OCI-LY7 (cell line): ENCODE data around the gene ANTXR1. TPM values are rescaled to one million over a fixed set of nuclear protein-coding genes. Genes with fewer than 3 reads are reported as not detected.

ENCODE experiments used
- BruUV-seq: library from RNA; stranded (reverse); fragments of 400-500 nt; replicated peaks from 2 replicates; lab custom pipeline; 2021; lab: Mats Ljungman, UMichigan
- CTCF ChIA-PET: fragments of 300-600 bp; sonication (Branson Sonifier 250); formaldehyde crosslinking; loops from one replicate; lab custom pipeline; 2022; ENCODE audit warnings: antibody characterized with exemption; ENCODE audit not compliant: unreplicated experiment; lab: Charles Lee
- POLR2A ChIA-PET: fragments of 300-600 bp; sonication (Branson Sonifier 250); formaldehyde crosslinking; loops from one replicate; lab custom pipeline; 2022; ENCODE audit warnings: antibody characterized with exemption; lab: Charles Lee
- DNase-seq: peaks from one replicate; pipeline ENCODE4 v3.0.0-alpha.2; 2015; ENCODE audit warnings: low spot score
- H2AFZ ChIP-seq: fragments of 200-600 bp; sonication (generic), shearing (Covaris generic); 2 replicates; pipeline ENCODE4 v1.6.1; 2014; ENCODE audit warnings: mild to moderate bottlenecking, antibody characterized with exemption, low read length, moderate library complexity
- H3K27ac ChIP-seq: fragments of 200-600 bp; sonication (generic); 2 replicates; pipeline ENCODE4 v1.5.1; 2014; ENCODE audit warnings: mixed run types, low read depth, mild to moderate bottlenecking, moderate library complexity, low read length, inconsistent platforms; ENCODE audit not compliant: poor library complexity, severe bottlenecking
- H3K36me3 ChIP-seq: fragments of 200-600 bp; sonication (generic); 2 replicates; pipeline ENCODE4 v1.6.1; 2014; ENCODE audit warnings: mild to moderate bottlenecking, antibody characterized with exemption, low read length, moderate library complexity, mixed read lengths; ENCODE audit not compliant: insufficient read depth
- H3K4me1 ChIP-seq: fragments of 200-600 bp; sonication (generic); 2 replicates; pipeline ENCODE4 v1.5.1; 2014; ENCODE audit warnings: mild to moderate bottlenecking, low read length; ENCODE audit not compliant: insufficient read depth, poor library complexity, severe bottlenecking
- H3K4me2 ChIP-seq: fragments of 200-600 bp; sonication (generic); 2 replicates; pipeline ENCODE4 v1.6.1; 2014; ENCODE audit warnings: mild to moderate bottlenecking, low read length
- H3K4me3 ChIP-seq: fragments of 200-600 bp; sonication (generic); 2 replicates; pipeline ENCODE4 v1.5.1; 2014; ENCODE audit warnings: mild to moderate bottlenecking, low read depth, low read length; ENCODE audit not compliant: poor library complexity, severe bottlenecking
- H3K79me2 ChIP-seq: fragments of 200-600 bp; sonication (generic); 2 replicates; pipeline ENCODE4 v1.6.1; 2016; ENCODE audit warnings: low read depth, mild to moderate bottlenecking, low read length, moderate library complexity, mixed read lengths; ENCODE audit not compliant: insufficient read depth
- H3K9me2 ChIP-seq: fragments of 200-600 bp; sonication (generic); 2 replicates; pipeline ENCODE4 v1.6.1; 2016; ENCODE audit warnings: mild to moderate bottlenecking, low read length, mixed read lengths; ENCODE audit not compliant: insufficient read depth
- H3K9me3 ChIP-seq: fragments of 200-600 bp; sonication (generic); 2 replicates; pipeline ENCODE4 v1.6.1; 2014; ENCODE audit warnings: mild to moderate bottlenecking, mixed run types, low read length, mixed read lengths
- H4K20me1 ChIP-seq: fragments of 200-600 bp; sonication (generic); 2 replicates; pipeline ENCODE4 v1.6.1; 2014; ENCODE audit warnings: mild to moderate bottlenecking, antibody characterized with exemption, low read length, moderate library complexity, mixed read lengths; ENCODE audit not compliant: insufficient read depth
- CTCF ChIP-seq: fragments of 200-600 bp; sonication (generic); conservative IDR thresholded peaks from 2 replicates; pipeline ENCODE4 v1.5.1; 2014; ENCODE audit warnings: mild to moderate bottlenecking, antibody characterized with exemption, low read length, moderate library complexity, mixed read lengths
- EZH2phosphoT487 ChIP-seq: fragments of 200-600 bp; sonication (generic); IDR thresholded peaks from 2 replicates; pipeline ENCODE4 v1.6.1; 2018; ENCODE audit warnings: low read depth, borderline replicate concordance, mild to moderate bottlenecking, mixed run types, antibody characterized with exemption, low read length, moderate library complexity, mixed read lengths
- intact Hi-C: fragments of 100-400 bp; cut with micrococcal nuclease; formaldehyde crosslinking; loops from one replicate; pipeline ENCODE4 v1.10.0; 2022; ENCODE audit not compliant: unreplicated experiment
- total RNA-seq, 2 experiments: library from RNA; depleted of rRNA in 1 of 2; stranded (reverse); fragments of >200 nt in 1 of 2; shearing (Covaris generic) in 1 of 2; gene quantifications; 2 replicates each; pipeline ENCODE4 v1.2.3, GENCODE V29; 2014 to 2022

Gene ANTXR1
- total RNA-seq, 2 experiments from 2014 or later = not detected

- TF ChIP-seq EZH2phosphoT487 = no peak
- no peak for TF ChIP-seq CTCF
- Histone ChIP-seq H3K9me3 (no peaks in the 10 kb centered on the region), H3K9me2 (no peaks in the 10 kb centered on the region), H3K4me3 (no peak overlapping the region), H4K20me1 (no peaks in the 10 kb centered on the region), H3K27ac (no peak overlapping the region), H3K4me2 (no peak overlapping the region), H3K36me3 (no peaks in the 10 kb centered on the region), H3K79me2 (no peaks in the 10 kb centered on the region), H3K4me1 (no peaks in the 10 kb centered on the region), H2AFZ (no peak overlapping the region)
- CTCF ChIA-PET = no interaction called here
- DNase-seq = no peak
- BruUV-seq = no TSS peak
- intact Hi-C loops = no loop called here
- POLR2A ChIA-PET = interaction anchor here (0.7 kb wide), 1 partner anchor 412 kb away, joined by 5 read pairs; no protein-coding TSS in a partner anchor
These were observed 37.8 kb downstream of the ANTXR1 start for GRCh38 chr2:69050802-69051201.

GRCh38 chr2:69053416-69053965 lies 40.5 kb downstream of the ANTXR1 start:
- Histone ChIP-seq H4K20me1 (no peaks in the 10 kb centered on the region), H3K4me1 (no peaks in the 10 kb centered on the region), H3K36me3 (no peaks in the 10 kb centered on the region), H3K4me3 (no peak overlapping the region), H3K4me2 (no peak overlapping the region), H3K9me3 (no peaks in the 10 kb centered on the region), H2AFZ (no peak overlapping the region), H3K79me2 (no peaks in the 10 kb centered on the region), H3K27ac (no peak overlapping the region), H3K9me2 (no peaks in the 10 kb centered on the region)
- DNase-seq = no peak
- POLR2A ChIA-PET = interaction anchor here (0.6 kb wide), 1 partner anchor 421 kb away, joined by 4 read pairs; no protein-coding TSS in a partner anchor
- TF ChIP-seq EZH2phosphoT487 (no peak), CTCF (no peak)
- no TSS peak for BruUV-seq
- intact Hi-C loops = no loop called here
- CTCF ChIA-PET = no interaction called here

- H3K4me3 ChIP-seq = no peak overlapping the region
- H3K4me2 ChIP-seq = no peak overlapping the region
- no peaks in the 10 kb centered on the region for H3K79me2 ChIP-seq
- H2AFZ ChIP-seq = no peak overlapping the region
- no peaks in the 10 kb centered on the region for H4K20me1 ChIP-seq
- no peaks in the 10 kb centered on the region for H3K4me1 ChIP-seq
- TF ChIP-seq EZH2phosphoT487 (no peak), CTCF (no peak)
- BruUV-seq = no TSS peak
- CTCF ChIA-PET = no interaction called here
- intact Hi-C loops = no loop called here
- H3K36me3 ChIP-seq = no peaks in the 10 kb centered on the region
- H3K27ac ChIP-seq = no peak overlapping the region
- H3K9me2 ChIP-seq = no peaks in the 10 kb centered on the region
- no peak for DNase-seq
- H3K9me3 ChIP-seq = no peaks in the 10 kb centered on the region
- POLR2A ChIA-PET = no interaction called here
These were observed 41.5 kb downstream of the ANTXR1 start for GRCh38 chr2:69054431-69054830.
